Liver (tissue), 3 donors: ENCODE data around the gene SLC6A3.

Source experiments
- ATF3 ChIP-seq: IDR thresholded peaks from 2 replicates; pipeline ENCODE4 v1.6.1; 2016; ENCODE audit warnings: antibody characterized with exemption
- CTCF ChIP-seq: fragments of 150-350 bp; IDR thresholded peaks from 2 replicates; pipeline ENCODE4 v1.5.1; 2017; ENCODE audit warnings: improper control_type of control experiment, low read depth, low read length; ENCODE audit not compliant: missing input control
- EGR1 ChIP-seq, 2 donors: IDR thresholded peaks; 2 replicates each; pipeline ENCODE4 v1.6.1; 2016 to 2018; ENCODE audit warnings: antibody characterized with exemption in 2 of 2, low read depth in 2 of 2
- FOXA1 ChIP-seq: IDR thresholded peaks from 2 replicates; pipeline ENCODE4 v1.6.1; 2016; ENCODE audit warnings: antibody characterized with exemption
- GABPA ChIP-seq, 2 donors: IDR thresholded peaks in 1 of 2; conservative IDR thresholded peaks in 1 of 2; 2 replicates each; pipeline ENCODE4 v1.6.1; 2016; ENCODE audit warnings: antibody characterized with exemption in 2 of 2, mild to moderate bottlenecking in 1 of 2, moderate library complexity in 1 of 2
- HNF4A ChIP-seq, 2 donors: conservative IDR thresholded peaks; 2 replicates each; pipeline ENCODE4 v1.6.1; 2016; ENCODE audit warnings: antibody characterized with exemption in 2 of 2, mild to moderate bottlenecking in 2 of 2
- JUND ChIP-seq, 2 donors: IDR thresholded peaks; 2 replicates each; pipeline ENCODE4 v1.6.1; 2016; ENCODE audit warnings: antibody characterized with exemption in 2 of 2
- MAX ChIP-seq: IDR thresholded peaks from 2 replicates; pipeline ENCODE4 v1.6.1; 2016; ENCODE audit warnings: antibody characterized with exemption
- RAD21 ChIP-seq, 2 donors: IDR thresholded peaks; 2 replicates each; pipeline ENCODE4 v1.6.1; 2016; ENCODE audit warnings: antibody characterized with exemption in 2 of 2, mild to moderate bottlenecking in 2 of 2
- REST ChIP-seq: IDR thresholded peaks from 2 replicates; pipeline ENCODE4 v1.6.1; 2016; ENCODE audit warnings: antibody characterized with exemption, mild to moderate bottlenecking
- RXRA ChIP-seq, 2 donors: IDR thresholded peaks; 2 replicates each; pipeline ENCODE4 v1.6.1; 2017 to 2018; ENCODE audit warnings: antibody characterized with exemption in 2 of 2, mild to moderate bottlenecking in 1 of 2
- TAF1 ChIP-seq: conservative IDR thresholded peaks from 2 replicates; pipeline ENCODE4 v1.6.1; 2016; ENCODE audit warnings: antibody characterized with exemption, mild to moderate bottlenecking
- YY1 ChIP-seq: IDR thresholded peaks from 2 replicates; pipeline ENCODE4 v1.6.1; 2016; ENCODE audit warnings: antibody characterized with exemption, mild to moderate bottlenecking
- ZBTB33 ChIP-seq: IDR thresholded peaks from 2 replicates; pipeline ENCODE4 v1.6.1; 2016; ENCODE audit warnings: antibody characterized with exemption
- donor health status: healthy.
- donor health status: healthy.

- TF ChIP-seq CTCF, result no peak
- no peak for TF ChIP-seq MAX
- no peak for TF ChIP-seq FOXA1
- no peak for TF ChIP-seq EGR1 (IDR thresholded peaks at IDR 0.05; ENCODE audit: low read depth in 2 of 2)
- no peak for TF ChIP-seq ATF3
- TF ChIP-seq JUND (IDR thresholded peaks at IDR 0.05), result no peak
- TF ChIP-seq HNF4A (conservative IDR thresholded peaks at IDR 0.05), result no peak
- no peak for TF ChIP-seq YY1
- TF ChIP-seq TAF1, result no peak
- TF ChIP-seq RXRA (IDR thresholded peaks at IDR 0.05), result no peak
- TF ChIP-seq REST, result no peak
- no peak for TF ChIP-seq ZBTB33
- TF ChIP-seq GABPA (IDR thresholded peaks at IDR 0.05 in 1 of 2, conservative IDR thresholded peaks at IDR 0.05 in 1 of 2), result no peak
- TF ChIP-seq RAD21 (IDR thresholded peaks at IDR 0.05), result no peak
These were observed 44.9 kb downstream of the SLC6A3 start for GRCh38 chr5:1400211-1400855.
